NCI-H69 (cell line): ENCODE results near the gene SH3BP5L.

Experiments used
- DNase-seq: peaks from one replicate; lab custom pipeline; 2025; lab: John Stamatoyannopoulos, UW

The SH3BP5L gene

GRCh38 chr1:248825909-248826760, at the start of gene SH3BP5L:
TSS of gene SH3BP5L (minus strand) at chr1:248825915. CDS start at chr1:248824935, 980 bp downstream.
- peak; percentile 97 for DNase-seq

- peak; percentile 95 for DNase-seq
Measured at GRCh38 chr1:248873993-248874533, 48.3 kb upstream of the SH3BP5L start.

GRCh38 chr1:248873409-248873992, 47.8 kb upstream of the SH3BP5L start:
- peak; percentile 96 for DNase-seq

- DNase-seq = peak; percentile 88
Measured at GRCh38 chr1:248872752-248873408, 47.2 kb upstream of the SH3BP5L start.

GRCh38 chr1:248871837-248872401, 46.2 kb upstream of the SH3BP5L start:
- DNase-seq = peak; percentile 20

GRCh38 chr1:248862998-248863881, 37.5 kb upstream of the SH3BP5L start:
- peak; percentile 92 for DNase-seq

- no peak for DNase-seq
Measured at GRCh38 chr1:248862695-248862997, 36.9 kb upstream of the SH3BP5L start.

GRCh38 chr1:248861616-248862015, 35.9 kb upstream of the SH3BP5L start:
- no peak for DNase-seq

- no peak for DNase-seq
Measured at GRCh38 chr1:248860007-248860406, 34.3 kb upstream of the SH3BP5L start.

- peak; percentile 99 for DNase-seq
Measured at GRCh38 chr1:248858891-248859889, 33.5 kb upstream of the SH3BP5L start, which contains the start of gene ZNF692. TSS of gene ZNF692 (minus strand) at chr1:248859085. CDS start at chr1:248858309, 776 bp downstream.

- peak; percentile 79 for DNase-seq
Measured at GRCh38 chr1:248858096-248858890, 32.6 kb upstream of the SH3BP5L start.

GRCh38 chr1:248857749-248858095, 32.0 kb upstream of the SH3BP5L start:
- no peak for DNase-seq

- DNase-seq = no peak
Measured at GRCh38 chr1:248857201-248857600, 31.5 kb upstream of the SH3BP5L start.

- DNase-seq = no peak
Measured at GRCh38 chr1:248856176-248856575, 30.5 kb upstream of the SH3BP5L start.

- no peak for DNase-seq
Measured at GRCh38 chr1:248855580-248855979, 29.9 kb upstream of the SH3BP5L start.

- DNase-seq = no peak
Measured at GRCh38 chr1:248853663-248854375, 28.1 kb upstream of the SH3BP5L start.

- DNase-seq = no peak
Measured at GRCh38 chr1:248852481-248853405, 27.0 kb upstream of the SH3BP5L start.

- DNase-seq = no peak
Measured at GRCh38 chr1:248851390-248851789, 25.7 kb upstream of the SH3BP5L start.
